ENCODE results near the gene SLC25A21.

SLC25A21 gene

GRCh38 chr14:36659010-36659821, 513.2 kb downstream of the SLC25A21 start:
- ATAC-seq = no peak

- no peak for ATAC-seq
Observed at GRCh38 chr14:36658123-36659009, 514.0 kb downstream of the SLC25A21 start.

GRCh38 chr14:36657399-36658122, 514.8 kb downstream of the SLC25A21 start:
- ATAC-seq = no peak

GRCh38 chr14:36656687-36657398, 515.6 kb downstream of the SLC25A21 start:
- ATAC-seq = no peak

- no peak for ATAC-seq
Observed at GRCh38 chr14:36655963-36656686, 516.3 kb downstream of the SLC25A21 start.

- no peak for ATAC-seq
Observed at GRCh38 chr14:36655571-36655962, 516.8 kb downstream of the SLC25A21 start.

GRCh38 chr14:36654794-36655381, 517.5 kb downstream of the SLC25A21 start:
- no peak for ATAC-seq

- no peak for ATAC-seq
Observed at GRCh38 chr14:36653962-36654793, 518.2 kb downstream of the SLC25A21 start.

- no peak for ATAC-seq
Observed at GRCh38 chr14:36653413-36653812, 519.0 kb downstream of the SLC25A21 start.

- no peak for ATAC-seq
Observed at GRCh38 chr14:36652542-36653201, 519.7 kb downstream of the SLC25A21 start.

- no peak for ATAC-seq
Observed at GRCh38 chr14:36649872-36650650, 522.3 kb downstream of the SLC25A21 start.

- no peak for ATAC-seq
Observed at GRCh38 chr14:36647824-36648753, 524.3 kb downstream of the SLC25A21 start.

- ATAC-seq = no peak
Observed at GRCh38 chr14:36647417-36647823, 525.0 kb downstream of the SLC25A21 start.

- no peak for ATAC-seq
Observed at GRCh38 chr14:36646664-36647416, 525.6 kb downstream of the SLC25A21 start.

- no peak for ATAC-seq
Observed at GRCh38 chr14:36633580-36633979, 538.8 kb downstream of the SLC25A21 start.
